Measurements from ENCODE around the gene CACNA1F. TPM values are rescaled to one million over a fixed set of nuclear protein-coding genes. Genes with fewer than 3 reads are reported as not detected.

CACNA1F gene
- total RNA-seq, 1 donor from 2014 or later = 4.9 TPM

DNA sequence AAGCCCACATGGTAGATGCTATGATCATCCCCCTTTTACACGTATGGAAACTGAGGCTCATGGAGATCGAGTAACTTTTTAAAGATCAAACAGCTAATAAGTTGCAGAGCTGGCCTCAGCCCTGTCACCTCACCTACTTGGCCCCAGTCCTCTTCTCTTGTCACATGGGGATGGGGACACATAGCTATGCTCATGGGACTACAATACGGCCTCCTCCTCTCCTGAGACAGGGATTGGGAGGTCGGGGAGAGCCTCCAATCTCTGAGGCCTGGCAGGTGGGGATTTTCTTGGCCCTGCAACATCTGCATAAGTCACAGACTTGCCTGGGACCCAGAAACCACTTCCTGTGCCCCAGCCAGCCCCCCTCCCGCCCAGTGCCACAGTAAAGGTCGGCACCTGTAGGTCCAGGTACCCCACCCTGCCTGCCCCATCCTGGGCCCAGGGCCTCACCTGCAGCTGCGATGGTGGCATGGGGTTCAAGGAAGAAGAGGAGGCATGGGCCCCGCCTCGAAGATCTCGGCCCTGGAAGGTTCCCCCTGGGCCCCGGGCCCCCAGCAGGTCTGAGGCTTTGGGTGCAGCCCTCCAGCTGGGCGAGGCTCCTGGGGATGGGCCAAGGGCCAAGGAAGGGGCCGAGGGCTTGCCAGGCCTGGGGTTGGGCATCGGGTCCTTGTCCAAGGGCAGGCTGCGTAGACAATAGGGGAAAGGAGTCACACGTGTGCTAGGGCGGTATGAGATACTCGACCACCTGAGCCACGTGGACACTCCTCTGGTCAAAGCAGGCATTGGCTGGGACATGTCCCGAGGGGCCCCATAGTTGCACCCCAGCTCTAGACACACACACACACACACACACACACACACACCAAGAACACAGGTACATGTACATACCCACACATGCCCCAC is 25.0 kb upstream of the CACNA1F start:
- H3K4me1 Mint-ChIP-seq = no peaks in the 10 kb centered on the region
- no peak overlapping the region for H3K4me2 ChIP-seq
- H3K4me3 Mint-ChIP-seq = no peak overlapping the region
- TF ChIP-seq EZH2 (IDR thresholded peaks at IDR 0.05) = no peak
- TF ChIP-seq, protein P1, sequence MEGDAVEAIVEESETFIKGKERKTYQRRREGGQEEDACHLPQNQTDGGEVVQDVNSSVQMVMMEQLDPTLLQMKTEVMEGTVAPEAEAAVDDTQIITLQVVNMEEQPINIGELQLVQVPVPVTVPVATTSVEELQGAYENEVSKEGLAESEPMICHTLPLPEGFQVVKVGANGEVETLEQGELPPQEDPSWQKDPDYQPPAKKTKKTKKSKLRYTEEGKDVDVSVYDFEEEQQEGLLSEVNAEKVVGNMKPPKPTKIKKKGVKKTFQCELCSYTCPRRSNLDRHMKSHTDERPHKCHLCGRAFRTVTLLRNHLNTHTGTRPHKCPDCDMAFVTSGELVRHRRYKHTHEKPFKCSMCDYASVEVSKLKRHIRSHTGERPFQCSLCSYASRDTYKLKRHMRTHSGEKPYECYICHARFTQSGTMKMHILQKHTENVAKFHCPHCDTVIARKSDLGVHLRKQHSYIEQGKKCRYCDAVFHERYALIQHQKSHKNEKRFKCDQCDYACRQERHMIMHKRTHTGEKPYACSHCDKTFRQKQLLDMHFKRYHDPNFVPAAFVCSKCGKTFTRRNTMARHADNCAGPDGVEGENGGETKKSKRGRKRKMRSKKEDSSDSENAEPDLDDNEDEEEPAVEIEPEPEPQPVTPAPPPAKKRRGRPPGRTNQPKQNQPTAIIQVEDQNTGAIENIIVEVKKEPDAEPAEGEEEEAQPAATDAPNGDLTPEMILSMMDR (IDR thresholded peaks at IDR 0.05) = no peak
- no peak for TF ChIP-seq EZH2phosphoT487 (IDR thresholded peaks at IDR 0.05)
- no peaks in the 10 kb centered on the region for H3K36me3 ChIP-seq
- no peaks in the 10 kb centered on the region for H3K36me3 Mint-ChIP-seq
- H3F3A ChIP-seq (ENCODE audit: low read depth) = no peaks in the 10 kb centered on the region
- H3K27me3 ChIP-seq = no peaks in the 10 kb centered on the region
- peaks cover 11% of the 10 kb centered on the region for H3K27me3 Mint-ChIP-seq (ENCODE audit: insufficient read depth, low read depth)
- H3K9me3 Mint-ChIP-seq = peaks cover 16% of the 10 kb centered on the region
- H2AFZ ChIP-seq (replicated peaks) = no peak overlapping the region
- H3K4me1 ChIP-seq = no peaks in the 10 kb centered on the region
- no peak overlapping the region for H3K27ac ChIP-seq
- H3K79me2 ChIP-seq (ENCODE audit: low read depth) = no peaks in the 10 kb centered on the region
- H3K9ac ChIP-seq = no peak overlapping the region
- H3K4me3 ChIP-seq = no peak overlapping the region
- no peaks in the 10 kb centered on the region for H4K20me1 ChIP-seq (ENCODE audit: low read depth)
- no peaks in the 10 kb centered on the region for H3K9me3 ChIP-seq (ENCODE audit: low read depth)
- no peak for DNase-seq (ENCODE audit: low spot score)
- no peak overlapping the region for H3K27ac Mint-ChIP-seq

DNA sequence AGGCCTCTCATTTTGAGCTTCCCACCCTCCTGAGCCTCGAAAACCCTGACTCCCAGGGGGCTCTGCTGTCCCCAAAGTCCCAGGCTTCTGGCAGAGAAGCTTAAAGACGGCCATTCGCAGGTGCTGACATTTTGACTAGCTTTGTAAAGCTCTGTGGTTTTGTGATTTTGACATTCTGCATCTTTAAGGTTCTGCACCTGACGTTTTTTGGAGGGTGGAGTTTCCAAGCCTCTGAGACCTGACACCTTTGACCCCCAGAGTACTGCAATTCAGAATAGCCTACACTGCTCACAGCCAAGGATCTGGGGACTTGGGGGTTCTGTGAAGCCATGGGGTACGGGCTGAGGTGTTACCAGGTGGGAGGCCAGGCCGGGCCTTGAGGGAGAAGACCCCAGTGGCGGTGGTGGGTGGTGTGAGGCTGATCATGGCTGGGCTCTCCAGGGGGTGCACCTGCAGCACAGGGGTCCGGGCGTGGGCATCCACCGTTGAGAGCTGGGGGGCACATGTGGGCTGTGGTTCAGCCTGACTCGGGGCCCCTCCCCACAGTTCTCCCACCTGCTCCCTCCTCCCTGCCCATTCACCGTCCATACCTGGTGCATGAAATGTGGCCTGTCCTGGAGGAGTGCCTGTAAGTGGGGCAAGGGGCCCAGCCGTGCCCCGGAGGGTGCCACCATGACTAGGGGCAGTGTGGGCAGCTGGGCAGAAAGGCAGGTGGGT is 24.1 kb upstream of the CACNA1F start:
- TF ChIP-seq, protein P1 (IDR thresholded peaks at IDR 0.05) = no peak
- no peak for TF ChIP-seq EZH2 (IDR thresholded peaks at IDR 0.05)
- TF ChIP-seq EZH2phosphoT487 (IDR thresholded peaks at IDR 0.05) = no peak
- H2AFZ ChIP-seq (replicated peaks) = no peak overlapping the region
- H3K79me2 ChIP-seq (ENCODE audit: low read depth) = no peaks in the 10 kb centered on the region
- Mint-ChIP-seq H3K27ac (no peak overlapping the region), H3K27me3 (ENCODE audit: insufficient read depth, low read depth) (peaks cover 15% of the 10 kb centered on the region), H3K9me3 (peaks cover 19% of the 10 kb centered on the region), H3K4me1 (no peaks in the 10 kb centered on the region), H3K36me3 (no peaks in the 10 kb centered on the region), H3K4me3 (no peak overlapping the region)
- H3K4me3 ChIP-seq = no peak overlapping the region
- no peaks in the 10 kb centered on the region for H3K4me1 ChIP-seq
- H3K36me3 ChIP-seq = no peaks in the 10 kb centered on the region
- no peaks in the 10 kb centered on the region for H3K9me3 ChIP-seq (ENCODE audit: low read depth)
- no peak overlapping the region for H3K27ac ChIP-seq
- H3K27me3 ChIP-seq = no peaks in the 10 kb centered on the region
- no peak overlapping the region for H3K9ac ChIP-seq
- no peaks in the 10 kb centered on the region for H3F3A ChIP-seq (ENCODE audit: low read depth)
- no peak overlapping the region for H3K4me2 ChIP-seq
- no peaks in the 10 kb centered on the region for H4K20me1 ChIP-seq (ENCODE audit: low read depth)
- no peak for DNase-seq (ENCODE audit: low spot score)

DNA sequence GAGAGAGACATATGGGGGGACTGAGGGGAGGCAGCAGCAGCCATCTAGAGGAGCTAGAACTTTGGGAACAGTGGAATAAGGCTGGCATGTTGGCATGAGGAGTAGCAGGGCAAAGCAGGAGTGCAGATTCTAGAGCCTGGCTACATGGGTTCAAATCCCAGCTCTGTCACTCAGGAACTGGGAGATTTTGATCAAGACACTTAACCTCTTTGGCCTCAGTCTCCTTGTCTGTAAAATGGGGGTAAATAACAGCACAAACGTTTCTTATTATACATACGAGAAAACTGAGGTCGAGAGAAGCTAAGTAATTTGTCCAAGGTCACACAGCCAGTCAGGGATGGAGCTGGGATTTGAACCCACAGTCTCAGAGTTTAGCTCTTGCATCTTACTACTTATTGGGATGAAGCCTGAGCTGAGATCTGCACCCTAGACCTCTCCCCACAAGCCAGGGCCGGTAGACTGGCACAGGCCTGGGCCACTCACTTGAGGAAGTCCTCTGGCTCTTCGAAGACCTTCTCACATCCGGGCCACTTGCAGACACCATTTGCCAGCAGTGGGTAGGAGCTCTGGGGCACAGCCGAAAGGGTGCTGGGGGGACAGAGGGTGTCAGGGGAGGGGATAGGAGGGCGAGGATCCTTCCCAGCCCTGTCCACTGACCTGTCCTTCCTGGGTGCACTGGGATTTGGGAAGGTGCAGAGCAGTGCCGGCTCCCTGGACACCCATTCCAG is 23.3 kb upstream of the CACNA1F start:
- Mint-ChIP-seq H3K27me3 (ENCODE audit: insufficient read depth, low read depth) (peaks cover 14% of the 10 kb centered on the region), H3K27ac (no peak overlapping the region), H3K4me3 (no peak overlapping the region), H3K4me1 (no peaks in the 10 kb centered on the region), H3K9me3 (peaks cover 20% of the 10 kb centered on the region), H3K36me3 (peaks cover 2% of the 10 kb centered on the region)
- Histone ChIP-seq H3K27me3 (no peaks in the 10 kb centered on the region), H3K4me2 (no peak overlapping the region), H4K20me1 (ENCODE audit: low read depth) (no peaks in the 10 kb centered on the region), H3K9ac (no peak overlapping the region), H3K27ac (no peak overlapping the region), H3K4me3 (no peak overlapping the region), H3K79me2 (ENCODE audit: low read depth) (no peaks in the 10 kb centered on the region), H3K36me3 (no peaks in the 10 kb centered on the region), H3K9me3 (ENCODE audit: low read depth) (no peaks in the 10 kb centered on the region), H3F3A (ENCODE audit: low read depth) (no peaks in the 10 kb centered on the region), H2AFZ (replicated peaks) (no peak overlapping the region), H3K4me1 (no peaks in the 10 kb centered on the region)
- TF ChIP-seq, protein P1 (IDR thresholded peaks at IDR 0.05) = no peak
- TF ChIP-seq EZH2phosphoT487 (IDR thresholded peaks at IDR 0.05) (no peak), EZH2 (IDR thresholded peaks at IDR 0.05) (no peak)
- DNase-seq (ENCODE audit: low spot score) = no peak
